ENCODE data around the gene STYX. TPM values are rescaled to one million over a fixed set of nuclear protein-coding genes. Genes with fewer than 3 reads are reported as not detected.

Gene STYX
- total and polyA plus RNA-seq, 10 of the 15 experiments (the other 5 are each of a cell fraction or from before 2014, with no cell fraction given), result 5.0 to 15.3 (median 9.5) TPM

GRCh38 chr14:52778702-52779101 lies 48.7 kb downstream of the STYX start:
- no peaks in the 10 kb centered on the region for H3K9me3 ChIP-seq (replicated peaks; ENCODE audit: control insufficient read depth, insufficient read depth, low read length)
- H3K27me3 ChIP-seq (replicated peaks in 1 of 2; ENCODE audit: control insufficient read depth in 2 of 2, insufficient read depth in 2 of 2, low read length in 1 of 2), result no peaks in the 10 kb centered on the region
- ChIA-PET RAD21 (ENCODE audit: unreplicated experiment) (no interaction called here), POLR2A (no interaction called here), SMC1A (ENCODE audit: uncharacterized antibody, unreplicated experiment) (interaction anchor here (1.9 kb wide), 1 partner anchor 36 kb away, joined by 4 read pairs; no protein-coding TSS in a partner anchor), CTCF (interaction anchor here (1.0 kb wide), 1 partner anchor 46 kb away, joined by 3 read pairs; no protein-coding TSS in a partner anchor)
- no peak overlapping the region for H2AFZ ChIP-seq (ENCODE audit: control insufficient read depth, low read depth, low read length)
- TF ChIP-seq NRF1 (conservative IDR thresholded peaks at IDR 0.05; ENCODE audit: low read depth, low read length) (no peak), ZBTB40 (IDR thresholded peaks at IDR 0.05; ENCODE audit: borderline replicate concordance) (no peak), SIN3A (IDR thresholded peaks at IDR 0.05; ENCODE audit: low read depth, low read length) (no peak), PAX8 (IDR thresholded peaks at IDR 0.05) (no peak), YY1 (IDR thresholded peaks at IDR 0.05; ENCODE audit: low read depth, low read length) (no peak), SKIL (IDR thresholded peaks at IDR 0.05; ENCODE audit: low read depth, poor library complexity, severe bottlenecking) (no peak), NR2F1 (conservative IDR thresholded peaks at IDR 0.05) (no peak), CEBPB (IDR thresholded peaks at IDR 0.05; ENCODE audit: borderline replicate concordance in 1 of 2, low read depth in 2 of 2, low read length in 2 of 2) (no peak), CHD1 (IDR thresholded peaks at IDR 0.05; ENCODE audit: low read depth, low read length) (no peak)
- H3K4me3 ChIP-seq, result no peak overlapping the region
- peaks cover 3 to 8% of the 10 kb centered on the region in 2 experiments for H3K36me3 ChIP-seq (ENCODE audit: control insufficient read depth in 2 of 2, insufficient read depth in 2 of 2, low read length in 1 of 2)
- DNase-seq (ENCODE audit: low read depth, low spot score) (no peak), FAIRE-seq (no peak), ATAC-seq (no peak)
- no peak overlapping the region for H3K27ac ChIP-seq (ENCODE audit: control insufficient read depth, insufficient read depth)
- H3K79me2 ChIP-seq (ENCODE audit: control insufficient read depth, insufficient read depth, low read length), result no peaks in the 10 kb centered on the region
- 95% methylated on average over 7 of the region's 7 CpGs for WGBS (ENCODE audit: insufficient coverage, insufficient replicate concordance, low lambda C conversion rate, missing lambda C conversion rate)
- intact Hi-C loops (cut with micrococcal nuclease; ENCODE audit: unreplicated experiment) (no loop called here), in situ Hi-C loops (cut with MboI) (no loop called here)
- H4K20me1 ChIP-seq (ENCODE audit: control insufficient read depth, insufficient read depth), result no peaks in the 10 kb centered on the region
- no peak overlapping the region for H3K9ac ChIP-seq (ENCODE audit: control insufficient read depth, insufficient read depth, low read length)
- H3K4me2 ChIP-seq (ENCODE audit: control insufficient read depth, insufficient read depth), result no peak overlapping the region
- BruUV-seq (replicated peaks), result no TSS peak
- no peaks in the 10 kb centered on the region for H3K4me1 ChIP-seq (ENCODE audit: control insufficient read depth, insufficient read depth, low read length)

Data from GM12878 (cell line).